ENCODE measurements around the gene RET. TPM values are rescaled to one million over a fixed set of nuclear protein-coding genes. Genes with fewer than 3 reads are reported as not detected.

Gene RET
- polyA plus RNA-seq, 3 donors, result 0.08 to 0.39 (median 0.14) TPM

DNA sequence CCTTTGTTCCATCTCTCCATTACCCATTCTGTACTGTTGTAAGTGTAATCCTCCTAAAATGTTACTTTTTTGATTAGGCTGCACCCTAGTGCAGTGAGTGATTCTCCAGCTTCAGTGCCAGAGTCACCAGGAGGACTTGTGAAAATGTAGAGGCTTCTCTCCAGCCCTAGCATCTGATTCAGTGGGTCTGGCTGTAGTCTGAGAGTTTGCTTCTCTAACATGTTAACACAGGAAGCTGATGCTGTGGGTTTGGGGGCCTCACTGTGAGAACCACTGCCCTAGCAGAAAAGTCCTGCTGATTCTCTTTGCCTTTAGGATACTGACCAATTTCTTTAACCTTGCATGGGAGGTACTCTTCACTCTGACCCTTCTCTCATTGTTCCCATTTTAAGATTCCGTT is 85.7 kb downstream of the RET start:
- no peak overlapping the region for H3K4me3 ChIP-seq (replicated peaks in 1 of 3; ENCODE audit: low read depth in 2 of 3, low read length in 3 of 3)
- 80% methylated on average over 1 of the region's 1 CpG for WGBS (ENCODE audit: insufficient coverage)
- peak overlapping the region in 1 of 2 donors; percentile 86 for H3K27ac ChIP-seq (ENCODE audit: low read depth in 1 of 2, low read length in 2 of 2)
- no peak for DNase-seq
- H3K9me3 ChIP-seq (replicated peaks in 1 of 2; ENCODE audit: control insufficient read depth in 1 of 2, insufficient read depth in 1 of 2, low read length in 2 of 2), result no peaks in the 10 kb centered on the region
- peak overlapping the region in 3 of 7 donors; percentile 97 to 100 (median 98) for H3K27ac Mint-ChIP-seq
- peaks cover 95% of the 10 kb centered on the region for H3K79me2 ChIP-seq (ENCODE audit: insufficient read depth, low read length)
- H3K4me1 ChIP-seq (ENCODE audit: control insufficient read depth in 1 of 2, insufficient read depth in 2 of 2, low read length in 2 of 2), result peaks cover 33 to 48% of the 10 kb centered on the region in 2 donors
- H3K9ac ChIP-seq (ENCODE audit: insufficient read depth, low read length, poor library complexity, severe bottlenecking), result no peak overlapping the region
- peaks cover 0 to 2% (median 1%) of the 10 kb centered on the region in 3 donors for H3K27me3 Mint-ChIP-seq (ENCODE audit: low read depth in 3 of 3)
- peaks cover 40% of the 10 kb centered on the region for H3K4me1 Mint-ChIP-seq
- H3K9me3 Mint-ChIP-seq, result peaks cover 0 to 3% (median 0%) of the 10 kb centered on the region in 7 donors
- no peak overlapping the region for H3K4me2 ChIP-seq (replicated peaks; ENCODE audit: extremely low read depth, low read length, poor library complexity, severe bottlenecking)
- H4K20me1 ChIP-seq (ENCODE audit: insufficient read depth, low read length), result peaks cover 93% of the 10 kb centered on the region
- no peak overlapping the region for H2AFZ ChIP-seq (ENCODE audit: insufficient read depth, low read depth, low read length, poor library complexity, severe bottlenecking)
- H3K27me3 ChIP-seq (ENCODE audit: control insufficient read depth in 2 of 2, insufficient read depth in 2 of 2, low read length in 2 of 2), result no peaks in the 10 kb centered on the region
- peaks cover 52 to 56% of the 10 kb centered on the region in 2 donors for H3K36me3 Mint-ChIP-seq
- no peak overlapping the region for H3K4me3 Mint-ChIP-seq
- intact Hi-C loops (cut with micrococcal nuclease), result loop anchor here (5.0 kb wide), 1 partner anchor 40 kb away; no protein-coding TSS in a partner anchor
- H3K36me3 ChIP-seq (replicated peaks in 1 of 2; ENCODE audit: control insufficient read depth in 1 of 2, insufficient read depth in 2 of 2, low read length in 2 of 2), result peaks cover 38 to 59% of the 10 kb centered on the region in 2 donors
- TF ChIP-seq, protein P1, sequence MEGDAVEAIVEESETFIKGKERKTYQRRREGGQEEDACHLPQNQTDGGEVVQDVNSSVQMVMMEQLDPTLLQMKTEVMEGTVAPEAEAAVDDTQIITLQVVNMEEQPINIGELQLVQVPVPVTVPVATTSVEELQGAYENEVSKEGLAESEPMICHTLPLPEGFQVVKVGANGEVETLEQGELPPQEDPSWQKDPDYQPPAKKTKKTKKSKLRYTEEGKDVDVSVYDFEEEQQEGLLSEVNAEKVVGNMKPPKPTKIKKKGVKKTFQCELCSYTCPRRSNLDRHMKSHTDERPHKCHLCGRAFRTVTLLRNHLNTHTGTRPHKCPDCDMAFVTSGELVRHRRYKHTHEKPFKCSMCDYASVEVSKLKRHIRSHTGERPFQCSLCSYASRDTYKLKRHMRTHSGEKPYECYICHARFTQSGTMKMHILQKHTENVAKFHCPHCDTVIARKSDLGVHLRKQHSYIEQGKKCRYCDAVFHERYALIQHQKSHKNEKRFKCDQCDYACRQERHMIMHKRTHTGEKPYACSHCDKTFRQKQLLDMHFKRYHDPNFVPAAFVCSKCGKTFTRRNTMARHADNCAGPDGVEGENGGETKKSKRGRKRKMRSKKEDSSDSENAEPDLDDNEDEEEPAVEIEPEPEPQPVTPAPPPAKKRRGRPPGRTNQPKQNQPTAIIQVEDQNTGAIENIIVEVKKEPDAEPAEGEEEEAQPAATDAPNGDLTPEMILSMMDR (IDR thresholded peaks at IDR 0.05), result no peak

DNA sequence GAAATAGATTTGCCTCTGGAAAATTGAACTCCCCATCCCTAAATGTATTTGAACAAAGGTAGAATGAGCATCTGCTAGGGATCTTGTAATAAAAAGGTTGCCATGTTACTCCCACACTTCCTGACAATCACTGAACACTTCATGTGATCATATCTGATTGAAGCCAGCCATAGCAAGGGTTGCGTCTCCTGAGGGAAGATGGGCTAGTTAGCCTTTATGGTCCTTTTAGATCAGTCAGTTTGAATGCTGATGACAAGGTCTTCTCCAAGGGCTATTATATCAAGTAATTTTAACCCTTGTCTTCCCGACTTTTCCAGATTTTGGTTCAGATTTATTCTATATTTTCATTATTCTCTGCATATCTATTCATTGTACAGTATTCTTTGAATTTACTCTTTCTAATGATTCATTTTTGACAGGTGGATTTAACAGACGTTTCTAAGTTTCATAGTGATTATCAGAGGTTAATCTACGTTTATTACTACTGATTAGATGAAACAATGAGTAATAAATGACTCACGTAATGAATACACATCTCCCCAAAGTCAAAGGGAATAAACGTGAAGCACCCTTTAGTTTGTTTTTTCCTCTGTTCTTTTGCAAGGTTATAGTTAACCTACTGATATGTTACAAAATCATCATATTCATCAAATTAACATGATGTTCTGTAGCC is 89.5 kb downstream of the RET start:
- WGBS (ENCODE audit: insufficient coverage), result no CpG with 5 or more reads among the region's 6 CpGs
- DNase-seq, result no peak
- no peaks in the 10 kb centered on the region for H3K27me3 ChIP-seq (ENCODE audit: control insufficient read depth in 2 of 2, insufficient read depth in 2 of 2, low read length in 2 of 2)
- H3K4me3 ChIP-seq (replicated peaks in 1 of 3; ENCODE audit: low read depth in 2 of 3, low read length in 3 of 3), result no peak overlapping the region
- H3K4me2 ChIP-seq (replicated peaks; ENCODE audit: extremely low read depth, low read length, poor library complexity, severe bottlenecking), result no peak overlapping the region
- Mint-ChIP-seq H3K9me3 (peaks cover 0 to 3% (median 0%) of the 10 kb centered on the region in 7 donors), H3K27ac (peak overlapping the region in 3 of 7 donors; percentile 7 to 55 (median 48)), H3K27me3 (ENCODE audit: low read depth in 3 of 3) (peaks cover 0 to 2% (median 1%) of the 10 kb centered on the region in 3 donors), H3K36me3 (peaks cover 66 to 73% of the 10 kb centered on the region in 2 donors), H3K4me1 (peaks cover 32% of the 10 kb centered on the region), H3K4me3 (no peak overlapping the region)
- H3K9ac ChIP-seq (ENCODE audit: insufficient read depth, low read length, poor library complexity, severe bottlenecking), result no peak overlapping the region
- peaks cover 56 to 80% of the 10 kb centered on the region in 2 donors for H3K36me3 ChIP-seq (replicated peaks in 1 of 2; ENCODE audit: control insufficient read depth in 1 of 2, insufficient read depth in 2 of 2, low read length in 2 of 2)
- TF ChIP-seq, protein P1 (IDR thresholded peaks at IDR 0.05), result no peak
- peaks cover 91% of the 10 kb centered on the region for H3K79me2 ChIP-seq (ENCODE audit: insufficient read depth, low read length)
- intact Hi-C loops (cut with micrococcal nuclease), result no loop called here
- H3K4me1 ChIP-seq (ENCODE audit: control insufficient read depth in 1 of 2, insufficient read depth in 2 of 2, low read length in 2 of 2), result peaks cover 26 to 40% of the 10 kb centered on the region in 2 donors
- no peak overlapping the region for H2AFZ ChIP-seq (ENCODE audit: insufficient read depth, low read depth, low read length, poor library complexity, severe bottlenecking)
- peak overlapping the region in 1 of 2 donors; percentile 1 for H3K27ac ChIP-seq (ENCODE audit: low read depth in 1 of 2, low read length in 2 of 2)
- H3K9me3 ChIP-seq (replicated peaks in 1 of 2; ENCODE audit: control insufficient read depth in 1 of 2, insufficient read depth in 1 of 2, low read length in 2 of 2), result no peaks in the 10 kb centered on the region
- peaks cover 91% of the 10 kb centered on the region for H4K20me1 ChIP-seq (ENCODE audit: insufficient read depth, low read length)

Data from CD14-positive monocyte (primary cell).